EL (cell line): ENCODE results near the gene CFAP20DC.
"Not testable (repeated sequence)": the region's sequence is repeated elsewhere in the genome, so short reads cannot be mapped to it uniquely, and the experiment has no call there.

Source experiments
- DNase-seq: peaks from one replicate; pipeline ENCODE4 v3.0.0-alpha.2; 2016

CFAP20DC gene

DNA sequence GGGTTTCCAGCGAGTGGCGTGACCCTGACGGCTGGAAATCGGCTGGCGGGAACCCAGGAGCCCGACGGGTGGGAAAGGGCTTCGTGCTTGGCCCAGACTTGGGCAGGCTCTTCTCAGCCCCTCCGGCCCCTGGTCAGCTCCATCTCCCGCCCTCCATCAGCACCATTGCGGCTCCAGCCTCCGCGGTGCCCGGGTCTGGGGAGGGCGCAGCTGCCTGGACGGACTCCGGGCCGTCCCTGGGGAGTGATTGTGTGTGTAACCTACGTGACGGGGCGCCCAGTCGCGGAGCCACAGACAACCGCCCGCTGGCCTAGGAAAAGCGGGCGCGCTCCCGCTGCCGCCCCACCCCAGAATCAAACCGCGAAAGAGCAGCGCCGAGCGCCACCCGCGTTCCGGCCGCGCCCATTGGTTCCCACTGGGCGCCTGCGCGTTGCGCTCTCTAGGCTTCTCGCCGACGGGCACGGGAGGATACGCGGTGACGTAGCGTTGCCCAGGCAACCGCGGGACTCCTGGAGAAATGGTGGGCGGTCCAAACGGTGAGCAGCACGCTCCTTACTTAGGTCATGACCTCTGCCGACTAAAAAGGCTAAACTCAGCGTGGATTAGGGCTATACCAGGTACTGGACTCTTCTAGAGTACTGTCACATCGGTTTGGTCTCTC lies at the start of gene CFAP20DC:
CFAP20DC (minus strand) TSS at position 355 of the 661 bp plus-strand sequence. CDS start 394 bp downstream, outside the sequence.
- DNase-seq: peak; percentile 93

DNA sequence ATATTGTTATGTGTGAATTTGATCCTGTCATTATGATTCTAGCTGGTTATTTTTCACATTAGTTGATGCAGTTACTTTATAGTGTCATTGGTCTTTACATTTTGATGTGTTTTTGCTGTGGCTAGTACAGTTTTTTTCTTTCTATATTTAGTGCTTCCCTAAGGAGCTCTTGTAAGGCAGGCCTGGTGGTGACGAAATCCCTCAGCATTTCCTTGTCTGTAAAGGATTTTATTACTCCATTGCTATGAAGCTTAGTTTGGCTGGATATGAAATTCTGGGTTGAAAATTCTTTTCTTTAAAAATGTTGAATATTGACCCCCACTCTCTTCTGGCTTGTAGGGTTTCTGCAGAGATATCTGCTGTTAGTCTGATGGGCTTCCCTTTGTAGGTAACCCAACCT lies 48.7 kb upstream of the CFAP20DC start:
- not testable (repeated sequence) for DNase-seq

DNA sequence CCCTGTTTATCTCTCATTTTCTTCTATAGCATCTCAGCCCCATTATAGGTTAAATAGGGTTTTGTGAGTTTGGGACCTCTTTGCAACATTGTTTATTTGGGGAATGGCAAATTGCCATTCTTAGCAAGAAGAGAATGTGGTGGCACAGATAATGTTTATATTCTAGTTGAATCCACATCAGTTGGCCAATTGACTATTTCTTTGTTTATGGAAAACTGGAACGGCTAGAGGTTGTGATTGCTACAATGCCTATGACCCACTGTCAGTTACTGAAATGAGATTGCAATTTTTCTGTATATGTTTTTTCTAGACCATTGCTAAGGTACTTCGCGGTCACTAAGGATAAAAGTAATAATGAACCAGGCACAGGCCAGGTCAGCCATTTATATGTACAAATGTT lies 44.6 kb upstream of the CFAP20DC start:
- no peak for DNase-seq

DNA sequence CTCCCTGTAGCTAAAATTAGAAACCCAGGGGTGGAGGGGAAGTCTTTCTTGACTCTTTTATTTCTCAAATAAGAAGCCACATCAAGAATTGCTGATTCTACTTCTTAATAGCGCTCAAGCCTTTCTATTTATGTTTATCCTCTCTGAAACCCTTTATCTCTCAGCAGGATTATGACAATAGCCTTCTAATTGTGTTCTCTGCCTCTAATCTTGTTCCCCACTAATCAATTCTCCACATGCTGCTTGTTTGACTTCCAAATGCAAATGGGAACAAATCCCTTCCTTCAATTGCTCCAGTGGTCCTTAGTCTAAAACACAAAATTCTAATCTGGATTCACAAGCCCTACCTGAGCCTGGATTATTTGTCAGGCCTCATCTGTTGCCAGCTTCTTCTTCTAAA lies 43.7 kb upstream of the CFAP20DC start:
- no peak for DNase-seq

DNA sequence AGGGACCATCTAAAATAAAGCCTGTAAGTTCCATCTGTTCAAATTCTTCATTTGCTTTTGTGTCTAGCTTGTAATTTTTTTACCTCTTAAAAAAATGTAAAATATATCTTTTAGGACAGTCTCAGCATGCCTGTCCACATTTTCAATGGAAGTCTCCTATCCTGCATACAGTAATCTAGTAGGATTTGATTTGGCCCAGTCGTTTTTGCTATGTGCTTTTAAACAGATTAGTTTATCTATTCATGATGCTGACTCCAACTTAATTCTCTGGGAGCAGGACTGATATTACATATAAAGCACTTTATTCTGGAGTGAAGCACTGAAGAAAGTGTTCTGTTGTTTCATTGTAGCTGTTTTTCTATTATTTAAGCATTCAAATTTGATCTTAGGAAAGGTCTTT lies 38.9 kb upstream of the CFAP20DC start:
- DNase-seq: no peak

DNA sequence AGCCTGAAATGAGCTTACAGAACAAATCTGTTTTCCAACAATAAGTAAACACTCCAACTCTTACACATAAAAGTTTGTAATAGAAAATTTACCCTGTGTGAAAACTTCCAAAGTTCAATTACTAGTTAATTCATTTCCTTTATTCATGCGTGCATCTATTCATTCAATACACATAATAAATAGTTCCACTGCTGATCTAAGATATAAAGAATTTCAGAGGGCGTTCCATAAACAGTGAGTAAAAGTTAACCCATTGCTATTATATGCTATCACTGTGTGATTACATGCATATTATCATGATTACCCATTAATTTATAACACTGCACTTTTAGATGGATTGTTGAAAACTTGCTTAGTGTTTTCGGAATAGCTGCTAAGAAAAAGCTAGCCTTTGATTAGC lies 36.2 kb upstream of the CFAP20DC start:
- no peak for DNase-seq

DNA sequence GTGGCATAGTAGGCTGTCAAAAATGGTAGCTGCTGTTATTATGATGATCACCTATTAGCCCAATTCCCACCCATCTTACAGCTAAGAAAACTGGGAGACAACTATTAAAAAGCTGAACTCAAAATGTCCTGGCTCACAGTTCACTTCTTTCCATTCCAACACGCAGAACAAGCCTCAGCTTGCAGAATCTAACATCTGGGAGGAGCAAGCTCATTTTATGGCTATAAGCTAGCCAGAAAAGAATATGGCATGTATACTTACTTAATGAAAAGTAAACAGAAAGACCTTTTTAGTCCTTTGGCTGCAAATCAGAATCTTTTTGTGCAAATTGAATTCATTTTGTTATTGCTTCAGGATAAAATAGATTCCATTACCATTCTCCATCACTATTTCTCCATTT lies 34.8 kb upstream of the CFAP20DC start:
- no peak for DNase-seq

DNA sequence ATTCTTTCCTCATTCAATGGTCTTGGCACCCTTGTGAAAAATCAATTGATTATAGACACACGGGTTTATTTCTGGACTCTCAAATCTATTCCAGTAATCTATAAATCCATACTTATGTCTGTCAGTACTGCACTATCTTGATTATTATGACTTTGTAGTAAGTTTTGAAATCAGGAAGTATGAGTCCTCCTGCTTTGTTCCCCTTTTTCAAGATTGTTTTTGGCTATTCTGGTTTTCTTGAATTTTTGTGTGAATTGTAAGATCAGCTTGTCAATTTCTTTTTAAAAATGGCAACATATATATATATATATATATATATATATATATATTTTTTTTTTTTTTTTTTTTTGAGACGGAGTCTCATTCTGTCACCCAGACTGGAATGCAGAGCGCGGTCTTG lies 32.3 kb upstream of the CFAP20DC start:
- DNase-seq: no peak

DNA sequence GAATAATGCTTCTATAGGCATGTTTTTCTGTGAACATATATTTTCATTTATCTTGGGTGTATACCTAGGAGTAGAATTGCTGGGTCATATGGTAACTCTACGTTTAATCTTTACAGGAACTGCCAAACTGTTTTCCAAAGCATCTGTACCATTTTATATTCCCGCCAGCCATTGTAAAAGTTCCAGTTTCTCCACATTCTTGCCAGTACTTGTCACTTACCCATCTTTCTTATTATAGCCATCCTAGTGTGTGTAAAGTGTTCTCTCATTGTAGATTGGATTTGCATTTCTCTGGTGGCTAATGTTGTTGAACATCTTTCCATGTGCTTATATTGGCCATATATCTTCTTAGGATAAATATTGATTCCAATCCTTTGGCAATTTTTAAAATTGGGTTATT lies 31.2 kb upstream of the CFAP20DC start:
- no peak for DNase-seq

DNA sequence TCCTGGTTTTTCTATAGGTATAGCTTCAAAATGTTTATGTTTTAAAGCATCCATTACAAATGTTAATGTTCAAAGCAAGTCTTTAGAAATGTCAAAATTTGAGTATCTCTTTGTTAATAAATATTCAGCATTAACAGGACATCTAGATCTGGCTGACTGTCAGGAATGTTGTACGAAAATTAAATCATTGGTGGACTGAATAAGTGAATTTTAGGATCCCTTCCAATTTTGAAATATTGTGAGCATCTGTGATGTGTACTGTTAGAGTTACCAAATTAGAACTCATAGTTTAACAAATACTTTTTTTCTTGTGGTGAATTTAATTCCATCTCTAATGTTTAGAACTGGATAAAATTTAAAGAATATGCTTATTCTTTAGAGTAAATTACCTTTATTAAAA lies 30.1 kb upstream of the CFAP20DC start:
- DNase-seq: no peak

DNA sequence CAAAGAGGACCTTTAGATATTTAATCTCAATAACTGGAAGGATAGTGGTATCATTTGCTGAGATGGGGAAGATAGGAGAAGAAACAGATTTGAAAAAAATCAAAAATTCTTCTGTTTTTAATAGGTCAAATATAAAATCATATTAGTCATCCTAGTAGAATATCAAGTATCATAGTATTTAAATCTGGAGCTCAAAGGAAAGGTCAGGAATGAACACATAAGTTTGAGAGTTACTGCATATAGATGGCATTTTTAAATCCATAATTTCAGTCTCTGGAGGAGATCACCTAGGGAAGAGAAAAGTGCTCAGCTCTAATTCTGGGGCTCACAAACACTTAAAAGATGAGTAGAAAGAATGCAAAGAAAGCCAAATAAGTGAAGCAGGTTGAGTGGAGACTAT lies 24.9 kb upstream of the CFAP20DC start:
- DNase-seq: no peak

DNA sequence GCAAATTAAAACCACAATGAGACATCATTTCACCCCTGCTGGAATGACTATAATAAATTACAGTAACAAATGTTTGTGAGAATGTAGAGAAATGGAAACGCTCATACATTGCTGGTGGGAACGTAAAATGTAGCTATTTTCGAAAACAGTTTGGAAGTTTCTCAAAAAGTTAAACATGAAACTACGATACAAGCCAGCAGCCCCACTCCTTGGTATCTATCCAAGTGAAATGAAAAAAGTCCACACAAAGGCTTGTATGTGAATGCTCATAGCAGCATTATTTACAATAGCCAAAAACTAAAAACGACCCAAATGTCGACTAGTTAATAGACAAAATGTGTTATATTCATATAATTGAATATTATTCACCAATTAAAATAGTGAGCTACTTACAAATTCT lies 22.9 kb upstream of the CFAP20DC start:
- no peak for DNase-seq

DNA sequence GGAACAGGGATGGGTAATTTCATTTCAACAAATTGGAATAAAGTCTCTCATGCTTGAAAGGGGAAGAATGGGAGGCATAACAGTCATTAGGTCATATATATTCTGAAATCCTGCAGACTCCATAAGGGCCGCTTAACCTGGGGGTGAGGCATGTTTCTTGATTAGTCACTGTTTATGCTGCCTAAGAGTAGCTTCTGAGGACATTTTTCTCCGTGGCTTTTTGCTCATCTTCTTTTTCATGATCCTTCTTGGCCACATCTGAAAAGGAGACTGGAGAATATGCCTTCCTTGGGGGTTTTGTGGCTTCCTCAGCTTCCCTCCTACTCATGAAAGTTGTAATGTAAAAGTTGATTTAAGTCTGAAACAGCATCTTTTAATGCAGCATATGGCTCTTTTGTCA lies 20.0 kb upstream of the CFAP20DC start:
- DNase-seq: no peak

DNA sequence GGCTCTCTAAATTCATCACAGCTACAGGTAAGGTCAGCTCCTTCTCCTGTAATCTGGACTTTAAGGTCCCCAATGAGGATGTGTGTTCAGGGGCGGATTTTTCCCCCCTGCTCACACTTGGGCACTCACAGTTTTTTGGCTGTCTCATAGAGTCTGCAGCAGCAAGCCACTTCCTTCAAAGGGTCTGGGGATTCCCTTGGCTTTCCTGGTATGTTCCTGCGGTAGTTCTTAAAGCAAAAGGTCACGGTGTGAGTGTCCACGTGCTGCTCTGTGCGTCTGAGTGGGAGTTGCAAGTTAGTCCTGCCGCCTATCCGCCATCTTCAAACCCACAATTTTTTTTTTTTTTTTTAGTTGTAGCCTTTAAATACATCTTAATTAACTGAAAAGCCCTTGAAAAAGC lies 15.4 kb upstream of the CFAP20DC start:
- DNase-seq: no peak

DNA sequence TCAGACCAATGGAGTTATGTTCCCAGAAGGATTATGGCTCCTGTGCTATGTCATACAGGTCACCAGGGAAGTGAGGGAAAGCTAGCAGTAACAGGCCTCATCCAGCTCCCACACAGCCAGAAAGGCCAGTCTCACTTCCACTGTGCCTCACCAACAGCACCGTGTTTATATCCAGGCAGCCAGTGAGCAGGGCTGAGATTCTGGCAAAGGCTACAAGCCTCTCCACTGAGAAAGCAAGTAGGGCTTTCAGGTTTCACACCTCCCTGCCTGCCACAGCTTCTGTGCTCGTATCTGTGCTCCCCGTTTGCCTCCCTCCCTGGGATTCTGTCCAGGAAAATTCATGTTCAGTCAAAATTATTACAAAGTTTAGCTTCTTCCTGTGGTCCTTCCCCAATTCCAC lies 14.9 kb upstream of the CFAP20DC start:
- DNase-seq: no peak

DNA sequence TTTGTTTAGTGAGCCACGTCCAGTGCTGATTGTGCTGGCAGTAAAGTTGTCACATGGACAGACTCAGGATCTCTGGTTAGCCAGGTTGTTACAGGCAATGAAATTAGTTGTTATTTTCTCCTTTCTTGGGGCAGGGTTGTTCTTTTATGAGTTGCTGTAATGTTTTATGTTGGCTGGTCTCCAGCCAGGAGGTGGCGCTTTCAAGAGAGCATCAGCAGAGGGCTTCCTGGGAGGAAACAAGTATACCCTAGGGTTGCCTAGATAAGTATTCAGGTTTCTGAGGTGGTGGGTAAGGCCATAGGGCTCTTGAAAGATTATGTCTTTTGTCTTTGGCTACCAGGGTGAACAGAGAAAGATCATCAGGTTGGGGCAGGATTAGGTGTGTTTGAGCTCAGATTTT lies 14.5 kb upstream of the CFAP20DC start:
- no peak for DNase-seq

DNA sequence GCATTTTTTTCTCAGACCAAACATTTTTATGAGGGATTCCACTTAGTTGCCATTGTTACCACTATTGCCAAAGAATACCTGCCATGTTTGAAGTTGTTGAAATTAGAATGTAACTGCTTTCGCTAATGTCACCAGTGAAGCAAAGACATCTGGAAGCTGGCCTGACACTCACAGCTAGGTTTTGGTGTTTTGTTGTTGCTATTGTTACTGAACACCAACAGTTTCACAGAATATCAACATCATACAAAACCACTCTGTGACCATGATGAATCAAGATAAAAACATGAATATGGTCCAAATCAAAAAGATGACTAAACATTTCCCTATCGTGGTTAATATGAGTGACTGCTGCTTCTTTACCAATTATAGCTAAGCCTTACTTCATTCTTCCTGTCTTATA lies 6.9 kb upstream of the CFAP20DC start:
- DNase-seq: no peak

DNA sequence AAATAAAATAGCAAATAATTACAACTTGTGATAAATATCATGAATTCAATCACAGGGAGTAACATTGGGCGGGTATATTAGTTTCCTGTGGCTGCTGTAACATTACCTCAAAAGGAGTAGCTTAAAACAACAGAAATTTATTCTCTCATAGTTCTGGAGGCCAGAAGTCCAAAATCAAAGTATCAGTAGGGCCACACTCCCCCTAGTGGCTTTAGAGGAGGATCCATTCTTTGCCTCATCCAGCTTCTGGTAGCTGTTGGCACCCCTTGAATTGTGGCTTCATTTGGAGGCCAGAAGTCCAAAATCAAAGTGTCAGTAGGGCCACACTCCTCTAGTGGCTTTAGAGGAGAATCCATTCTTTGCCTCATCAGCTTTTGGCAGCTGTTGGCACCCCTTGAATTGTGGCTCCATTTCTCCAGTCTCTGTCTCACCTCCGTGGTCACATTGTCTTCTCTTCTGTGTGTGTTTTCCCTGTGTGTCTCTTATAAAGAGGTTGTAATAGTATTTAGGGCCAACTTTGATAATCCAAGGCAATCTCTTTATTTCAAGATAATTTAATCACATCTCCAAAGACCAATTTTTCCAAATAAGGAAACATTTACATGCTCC lies 3.1 kb upstream of the CFAP20DC start:
- peak; percentile 53 for DNase-seq

DNA sequence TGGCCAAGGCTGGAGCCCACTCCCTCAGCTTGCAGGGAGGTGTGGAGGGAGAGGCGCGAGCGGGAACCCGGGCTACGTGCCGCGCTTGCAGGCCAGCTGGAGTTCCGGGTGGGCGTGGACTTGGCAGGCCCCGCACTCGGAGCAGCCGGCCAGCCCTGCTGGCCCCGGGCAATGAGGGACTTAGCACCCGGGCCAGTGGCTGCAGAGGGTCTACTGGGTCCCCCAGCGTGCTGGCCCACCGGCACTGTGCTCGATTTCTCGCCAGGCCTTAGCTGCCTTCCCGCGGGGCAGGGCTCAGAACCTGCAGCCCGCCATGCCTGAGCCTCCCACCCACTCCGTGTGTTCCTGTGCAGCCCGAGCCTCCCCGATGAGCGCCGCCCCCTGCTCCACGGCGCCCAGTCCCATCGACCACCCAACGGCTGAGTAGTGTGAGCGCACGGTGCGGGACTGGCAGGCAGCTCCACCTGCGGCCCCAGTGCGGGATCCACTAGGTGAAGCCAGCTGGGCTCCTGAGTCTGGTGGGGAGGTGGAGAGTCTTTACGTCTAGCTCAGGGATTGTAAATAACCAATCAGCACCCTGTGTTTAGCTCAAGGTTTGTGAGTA lies 1.1 kb upstream of the CFAP20DC start:
- not testable (repeated sequence) for DNase-seq

DNA sequence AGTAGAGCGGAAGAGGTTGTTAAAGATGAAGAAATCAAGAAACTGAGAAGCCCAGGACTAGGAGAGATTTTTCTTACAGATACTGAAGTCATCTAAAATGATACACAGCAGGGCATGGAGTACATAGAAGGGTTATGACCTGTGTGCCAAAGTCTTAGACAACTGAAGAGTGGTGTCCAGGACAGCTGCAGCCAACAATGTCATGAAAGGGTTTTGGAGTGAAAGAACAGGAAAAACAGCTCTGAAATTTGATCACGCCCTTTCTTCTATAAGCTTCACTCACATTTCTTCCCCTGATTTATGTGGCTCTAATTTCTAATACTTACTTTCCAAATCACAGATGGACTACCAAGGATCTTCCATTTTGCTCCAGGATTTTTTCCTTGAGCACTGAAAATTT lies 3.0 kb downstream of the CFAP20DC start:
- no peak for DNase-seq

DNA sequence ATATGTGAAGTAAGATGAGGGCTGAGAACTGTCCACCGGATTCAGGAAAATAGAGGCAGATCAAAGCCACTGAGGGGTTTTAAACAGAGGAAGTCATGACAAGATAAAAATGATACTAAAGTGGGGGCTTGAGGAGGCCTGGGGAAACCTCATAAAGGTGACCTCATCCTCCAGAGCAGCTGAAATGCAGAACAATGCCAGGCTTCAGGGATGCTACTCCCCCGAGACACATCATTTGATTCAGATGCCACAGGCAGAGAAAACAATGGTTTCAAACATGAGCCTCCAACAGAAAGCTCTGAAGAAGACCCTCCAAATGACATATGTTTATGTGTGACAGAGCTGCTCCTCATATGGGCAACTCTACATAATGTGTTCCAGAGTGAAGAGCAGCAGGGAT lies 6.4 kb downstream of the CFAP20DC start:
- no peak for DNase-seq

DNA sequence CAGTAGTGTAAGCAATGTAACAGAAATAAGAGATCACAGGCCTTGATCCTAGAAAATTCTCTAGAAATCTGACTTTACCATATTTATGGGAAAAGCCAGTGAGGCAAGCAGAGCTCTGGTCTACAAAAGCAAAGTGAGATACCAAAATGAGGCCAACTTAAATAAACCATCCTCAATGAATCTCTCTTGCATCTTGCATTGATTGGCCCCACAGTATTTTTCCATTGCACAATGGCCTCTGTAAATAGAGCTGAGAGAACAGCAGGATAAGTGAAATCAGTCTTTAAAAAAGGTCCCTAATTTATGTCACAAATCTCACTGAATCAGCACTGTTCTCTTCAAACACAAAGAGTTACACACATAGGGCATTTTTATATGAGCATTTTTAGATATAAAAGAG lies 8.9 kb downstream of the CFAP20DC start:
- DNase-seq: no peak

DNA sequence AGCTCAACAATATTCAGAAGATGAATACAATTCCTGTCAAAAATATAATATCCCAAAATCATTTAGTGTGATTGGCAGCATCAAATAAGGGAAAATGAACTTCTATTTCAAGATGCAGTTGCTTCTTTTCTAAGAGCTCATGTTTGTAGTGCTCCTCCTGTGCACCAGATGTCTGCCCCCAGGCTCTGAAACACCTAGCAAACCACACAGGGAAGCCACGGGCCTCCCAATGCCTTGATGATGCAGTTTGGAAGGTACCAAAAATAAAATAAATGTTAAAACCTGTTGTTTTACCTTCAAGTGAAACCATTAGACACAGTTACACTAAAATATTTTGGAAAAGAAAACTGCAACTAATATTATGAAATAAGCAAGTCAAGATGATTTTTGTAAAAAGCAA lies 22.2 kb downstream of the CFAP20DC start:
- DNase-seq: no peak

DNA sequence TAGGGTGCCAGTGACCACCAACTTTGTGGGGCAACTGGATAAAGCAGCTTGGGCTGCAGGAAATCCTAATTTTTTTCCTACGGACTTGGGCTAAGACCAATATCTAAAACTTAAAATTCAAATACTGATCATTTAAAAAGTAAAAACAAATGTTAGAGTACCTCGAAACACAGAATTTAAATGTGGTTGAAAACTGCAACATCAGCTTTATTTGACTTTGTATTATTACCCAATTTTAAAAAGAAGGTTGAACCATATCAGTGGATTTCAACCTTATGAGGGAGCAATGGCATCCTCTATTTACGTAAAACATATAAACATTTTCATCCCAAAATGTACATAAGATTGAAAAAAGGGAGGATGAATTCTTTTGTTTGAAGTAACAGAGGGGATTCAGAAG lies 26.2 kb downstream of the CFAP20DC start:
- DNase-seq: no peak

DNA sequence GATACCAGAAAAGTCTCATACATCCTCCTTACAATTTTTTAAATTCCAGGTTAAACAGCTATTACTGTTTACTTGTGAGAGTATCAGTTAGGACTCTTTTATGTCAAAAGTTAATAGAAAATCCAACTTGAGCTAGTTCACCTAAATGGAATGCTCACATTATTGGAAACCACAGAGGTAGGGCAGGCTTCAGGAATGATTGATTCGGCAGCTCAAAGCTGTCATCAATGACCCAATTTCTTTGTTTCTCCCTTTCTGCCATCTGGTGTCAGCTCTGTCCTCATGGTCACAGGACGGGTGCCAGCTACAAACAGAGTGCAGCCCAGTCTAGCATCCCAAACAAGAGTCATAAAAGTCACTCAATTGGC lies 32.2 kb downstream of the CFAP20DC start:
- no peak for DNase-seq
